Hepatocyte (in vitro differentiated cells): Measurements from ENCODE around the gene SPHKAP. TPM values are rescaled to one million over a fixed set of nuclear protein-coding genes. Genes with fewer than 3 reads are reported as not detected.

Experiments used
- DNase-seq: peaks from one replicate; pipeline ENCODE4 v3.0.0-alpha.2; 2016; ENCODE audit warnings: low spot score
- H2AFZ ChIP-seq: fragments of 200-600 bp; sonication (generic); 2 replicates; pipeline ENCODE4 v1.6.0; 2016; ENCODE audit warnings: antibody characterized with exemption, mild to moderate bottlenecking
- H3K27ac ChIP-seq: fragments of 200-600 bp; sonication (generic); 2 replicates; pipeline ENCODE4 v1.5.1; 2016; ENCODE audit warnings: mild to moderate bottlenecking
- H3K27me3 ChIP-seq: fragments of 200-600 bp; sonication (generic); 2 replicates; pipeline ENCODE4 v1.6.1; 2016
- H3K36me3 ChIP-seq: fragments of 200-600 bp; sonication (generic); replicated peaks from 2 replicates; pipeline ENCODE4 v1.5.1; 2016; ENCODE audit warnings: low read depth; ENCODE audit not compliant: insufficient read depth
- H3K4me1 ChIP-seq: fragments of 200-600 bp; sonication (generic); 2 replicates; pipeline ENCODE4 v1.5.1; 2016; ENCODE audit warnings: mild to moderate bottlenecking, moderate library complexity; ENCODE audit not compliant: insufficient read depth
- H3K4me2 ChIP-seq: fragments of 200-600 bp; sonication (generic); 2 replicates; pipeline ENCODE4 v1.6.0; 2016
- H3K4me3 ChIP-seq: fragments of 200-600 bp; sonication (generic); 2 replicates; pipeline ENCODE4 v1.5.1; 2016; ENCODE audit warnings: mild to moderate bottlenecking
- H3K79me2 ChIP-seq: fragments of 200-600 bp; sonication (generic); 2 replicates; pipeline ENCODE4 v1.6.0; 2017; ENCODE audit warnings: mild to moderate bottlenecking
- H3K9me2 ChIP-seq: fragments of 200-600 bp; sonication (generic); replicated peaks from 2 replicates; pipeline ENCODE4 v1.6.0; 2017; ENCODE audit warnings: mild to moderate bottlenecking; ENCODE audit not compliant: insufficient read depth
- H3K9me3 ChIP-seq: fragments of 200-600 bp; sonication (generic); 2 replicates; pipeline ENCODE4 v1.5.1; 2016; ENCODE audit warnings: low read depth, mild to moderate bottlenecking
- H4K20me1 ChIP-seq: fragments of 200-600 bp; sonication (generic); 2 replicates; pipeline ENCODE4 v1.6.0; 2016; ENCODE audit warnings: mild to moderate bottlenecking; ENCODE audit not compliant: insufficient read depth, poor library complexity, severe bottlenecking
- EZH2 ChIP-seq: fragments of 200-600 bp; sonication (generic); IDR thresholded peaks from 2 replicates; pipeline ENCODE4 v1.6.1; 2016; ENCODE audit warnings: antibody characterized with exemption, mild to moderate bottlenecking, borderline replicate concordance
- EZH2phosphoT487 ChIP-seq: fragments of 200-600 bp; sonication (generic); IDR thresholded peaks from one replicate; pipeline ENCODE4 v1.6.1; 2018; ENCODE audit warnings: antibody characterized with exemption, mild to moderate bottlenecking, low read depth, moderate library complexity; ENCODE audit not compliant: unreplicated experiment, severe bottlenecking
- WGBS: methylation state at CpG from one replicate; pipeline ENCODE4 v1.1.6; 2016; ENCODE audit warnings: low lambda C conversion rate; ENCODE audit errors: missing lambda C conversion rate; 5-methylcytosine and 5-hydroxymethylcytosine counted together
- polyA plus RNA-seq: library from polyadenylated mRNA; unstranded; fragments of >200 nt; fragmentation: Nextera tagmentation; extraction: Ambion mirVana; gene quantifications from 2 replicates; pipeline ENCODE4 v1.2.1, GENCODE V29; 2016
- total RNA-seq: library from RNA; depleted of rRNA; stranded (reverse); fragments of >200 nt; gene quantifications from 2 replicates; pipeline ENCODE4 v1.2.3, GENCODE V29; 2014
- TF ChIP-seq, protein P1 (sequence below): fragments of 200-600 bp; sonication (generic); IDR thresholded peaks from 2 replicates; pipeline ENCODE4 v1.5.1; 2016; ENCODE audit warnings: antibody characterized with exemption, mild to moderate bottlenecking; ENCODE audit not compliant: poor library complexity

SPHKAP gene
- total and polyA plus RNA-seq, 2 experiments from 2014 or later, result 0.33 TPM; not detected in 1

DNA sequence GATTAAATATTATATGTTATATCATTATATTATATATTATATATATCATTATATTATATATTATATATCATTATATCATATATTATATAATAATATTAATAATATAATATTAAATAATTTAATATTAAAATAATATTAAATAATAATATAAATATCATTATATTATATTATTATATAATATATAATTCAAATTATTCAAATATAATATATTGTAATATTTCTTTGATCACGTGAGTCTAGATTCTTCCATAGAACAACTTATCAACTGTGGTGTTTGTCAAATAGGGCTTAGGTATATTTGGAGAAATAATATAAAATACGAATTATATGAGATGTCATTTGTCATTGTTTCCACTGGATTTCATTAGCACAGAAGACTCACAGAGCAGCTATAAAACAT is 77.3 kb downstream of the SPHKAP start:
- H3K4me2 ChIP-seq, result no peak overlapping the region
- H3K9me2 ChIP-seq, result peaks cover 4% of the 10 kb centered on the region
- no peaks in the 10 kb centered on the region for H3K4me1 ChIP-seq
- no peaks in the 10 kb centered on the region for H3K27me3 ChIP-seq
- H3K36me3 ChIP-seq, result no peaks in the 10 kb centered on the region
- no peaks in the 10 kb centered on the region for H3K9me3 ChIP-seq
- no peak overlapping the region for H3K4me3 ChIP-seq
- DNase-seq, result no peak
- no peaks in the 10 kb centered on the region for H3K79me2 ChIP-seq
- no peak overlapping the region for H3K27ac ChIP-seq
- WGBS, result 90% methylated on average over 2 of the region's 2 CpGs
- H2AFZ ChIP-seq, result no peak overlapping the region
- no peaks in the 10 kb centered on the region for H4K20me1 ChIP-seq
- no peak for TF ChIP-seq EZH2
- no peak for TF ChIP-seq EZH2phosphoT487
- TF ChIP-seq, protein P1, sequence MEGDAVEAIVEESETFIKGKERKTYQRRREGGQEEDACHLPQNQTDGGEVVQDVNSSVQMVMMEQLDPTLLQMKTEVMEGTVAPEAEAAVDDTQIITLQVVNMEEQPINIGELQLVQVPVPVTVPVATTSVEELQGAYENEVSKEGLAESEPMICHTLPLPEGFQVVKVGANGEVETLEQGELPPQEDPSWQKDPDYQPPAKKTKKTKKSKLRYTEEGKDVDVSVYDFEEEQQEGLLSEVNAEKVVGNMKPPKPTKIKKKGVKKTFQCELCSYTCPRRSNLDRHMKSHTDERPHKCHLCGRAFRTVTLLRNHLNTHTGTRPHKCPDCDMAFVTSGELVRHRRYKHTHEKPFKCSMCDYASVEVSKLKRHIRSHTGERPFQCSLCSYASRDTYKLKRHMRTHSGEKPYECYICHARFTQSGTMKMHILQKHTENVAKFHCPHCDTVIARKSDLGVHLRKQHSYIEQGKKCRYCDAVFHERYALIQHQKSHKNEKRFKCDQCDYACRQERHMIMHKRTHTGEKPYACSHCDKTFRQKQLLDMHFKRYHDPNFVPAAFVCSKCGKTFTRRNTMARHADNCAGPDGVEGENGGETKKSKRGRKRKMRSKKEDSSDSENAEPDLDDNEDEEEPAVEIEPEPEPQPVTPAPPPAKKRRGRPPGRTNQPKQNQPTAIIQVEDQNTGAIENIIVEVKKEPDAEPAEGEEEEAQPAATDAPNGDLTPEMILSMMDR, result no peak

DNA sequence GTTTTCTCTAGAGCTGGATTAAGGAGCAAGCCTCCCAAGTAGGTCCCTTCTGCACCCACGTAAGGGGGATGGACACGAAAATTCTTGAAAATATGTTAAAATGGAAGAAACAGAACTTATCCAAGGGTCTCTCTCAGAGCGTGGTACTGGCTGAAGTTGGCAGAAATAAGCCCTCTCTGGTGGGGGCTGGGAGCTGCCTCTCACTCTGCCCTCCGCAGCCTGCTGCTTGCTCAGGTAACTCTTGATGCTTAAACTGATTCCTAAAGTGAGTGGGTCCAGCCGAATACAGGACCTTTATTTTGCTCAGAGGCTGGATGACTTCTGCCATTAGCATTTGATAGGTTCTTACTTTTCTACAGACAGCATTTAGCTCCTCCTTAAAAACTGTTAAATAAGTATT is 78.1 kb downstream of the SPHKAP start:
- Histone ChIP-seq H3K4me2 (no peak overlapping the region), H3K9me3 (no peaks in the 10 kb centered on the region), H3K4me1 (no peaks in the 10 kb centered on the region), H3K36me3 (no peaks in the 10 kb centered on the region), H3K9me2 (peaks cover 4% of the 10 kb centered on the region), H4K20me1 (no peaks in the 10 kb centered on the region), H2AFZ (no peak overlapping the region), H3K4me3 (no peak overlapping the region), H3K79me2 (no peaks in the 10 kb centered on the region), H3K27ac (no peak overlapping the region), H3K27me3 (no peaks in the 10 kb centered on the region)
- no peak for DNase-seq
- TF ChIP-seq EZH2phosphoT487, result no peak
- TF ChIP-seq, protein P1, result no peak
- TF ChIP-seq EZH2, result no peak
- 79% methylated on average over 5 of the region's 5 CpGs for WGBS

DNA sequence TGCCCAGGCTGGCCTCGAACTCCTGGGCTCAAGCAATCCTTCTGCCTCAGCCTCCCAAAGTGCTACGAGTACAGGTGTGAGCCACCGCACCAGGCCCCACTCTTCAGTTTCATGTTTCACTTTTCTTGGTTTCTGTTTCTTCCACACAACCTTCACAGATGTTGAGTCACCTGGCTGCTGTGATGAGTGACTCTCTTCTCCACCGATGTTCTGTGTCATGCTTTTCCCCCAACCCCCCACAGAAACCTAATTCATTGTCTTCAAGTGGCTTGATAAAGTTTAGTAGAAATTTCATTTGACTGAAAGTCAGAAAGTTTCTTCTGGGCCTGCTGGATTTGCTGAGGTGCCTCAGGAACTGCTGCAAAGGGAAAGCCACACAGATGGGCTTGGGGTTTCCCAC is 78.5 kb downstream of the SPHKAP start:
- Histone ChIP-seq H3K4me3 (no peak overlapping the region), H3K9me3 (no peaks in the 10 kb centered on the region), H3K4me2 (no peak overlapping the region), H3K79me2 (no peaks in the 10 kb centered on the region), H3K27ac (no peak overlapping the region), H4K20me1 (no peaks in the 10 kb centered on the region), H3K27me3 (no peaks in the 10 kb centered on the region), H2AFZ (no peak overlapping the region), H3K36me3 (no peaks in the 10 kb centered on the region), H3K4me1 (no peaks in the 10 kb centered on the region), H3K9me2 (peaks cover 4% of the 10 kb centered on the region)
- WGBS, result 96% methylated on average over 4 of the region's 4 CpGs
- TF ChIP-seq EZH2 (no peak), EZH2phosphoT487 (no peak)
- TF ChIP-seq, protein P1, result no peak
- DNase-seq, result no peak
